GM21723 (cell line): ENCODE measurements around the gene NDUFS1.

Experiments used
- ATAC-seq: cut with Tn5 transposase; IDR thresholded peaks from one replicate; pipeline ENCODE4 v1.9.1; 2021; ENCODE audit warnings: mild to moderate bottlenecking, moderate library complexity; ENCODE audit not compliant: unreplicated experiment

Gene NDUFS1

DNA sequence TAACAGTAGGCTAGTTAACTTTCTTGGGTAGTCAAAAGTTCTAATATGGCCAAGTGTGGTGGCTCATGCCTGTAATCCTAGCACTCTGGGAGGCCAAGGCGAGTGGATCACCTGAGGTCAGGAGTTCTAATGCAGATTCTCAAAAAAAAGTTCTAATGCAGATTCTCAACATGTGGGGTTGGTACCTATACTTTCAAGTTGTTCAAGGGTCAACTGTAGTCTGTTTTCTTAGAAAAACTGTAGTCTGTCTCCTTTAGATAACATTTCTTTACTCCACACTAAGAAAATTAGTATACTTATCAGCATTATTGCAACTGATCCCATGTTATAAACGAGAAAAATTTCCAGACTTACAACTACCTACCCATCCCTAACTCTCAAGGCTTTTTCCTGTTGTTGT is 89.8 kb downstream of the NDUFS1 start:
- no peak for ATAC-seq

DNA sequence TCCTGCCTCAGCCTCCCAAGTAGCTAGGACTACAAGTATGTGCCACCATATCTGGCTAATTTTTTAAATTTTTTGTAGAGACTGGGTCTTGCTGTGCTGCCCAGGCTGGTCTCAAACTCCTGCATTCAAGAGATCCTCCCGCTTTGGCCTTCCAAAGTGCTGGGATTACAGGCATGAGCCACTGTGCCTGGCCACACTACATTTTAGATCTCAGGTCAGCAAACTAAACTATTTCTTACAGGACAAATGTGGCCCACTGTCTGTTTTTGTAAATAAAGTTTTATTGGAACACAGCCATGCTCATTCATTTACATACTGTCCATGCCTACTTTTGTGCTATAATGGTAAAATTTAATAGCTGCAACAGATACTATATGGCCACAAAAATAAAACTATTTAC is 91.0 kb downstream of the NDUFS1 start:
- no peak for ATAC-seq
